Adrenal gland (tissue), 12 donors: ENCODE results near the gene ENTPD8. TPM values are rescaled to one million over a fixed set of nuclear protein-coding genes. Genes with fewer than 3 reads are reported as not detected.

Source experiments
- DNase-seq, 7 donors: peaks; one replicate each; pipeline ENCODE4 v3.0.0-alpha.2; 2019 to 2020
- H3K27ac ChIP-seq, 5 donors: fragments of 200-600 bp; sonication (generic) in 4 of 5; 1 replicate in 3 of 5; 2 replicates in 2 of 5; pipeline versions ENCODE4 v1.5.1 to v1.8.0; 2016 to 2020; ENCODE audit warnings: mild to moderate bottlenecking in 1 of 5
- H3K27me3 ChIP-seq: fragments of 200-600 bp; 2 replicates; pipeline ENCODE4 v1.8.0; 2021
- H3K36me3 ChIP-seq, 2 donors: fragments of 200-600 bp; replicated peaks in 1 of 2; 1 replicate in 1 of 2; 2 replicates in 1 of 2; pipeline versions ENCODE4 v1.5.1 to v1.8.0; 2018 to 2022
- H3K4me1 ChIP-seq, 2 donors: fragments of 200-600 bp; replicated peaks in 1 of 2; 1 replicate in 1 of 2; 2 replicates in 1 of 2; pipeline versions ENCODE4 v1.5.1 to v1.8.0; 2018 to 2021
- H3K4me3 ChIP-seq, 4 donors: fragments of 200-600 bp; sonication (generic) in 3 of 4; one replicate each; pipeline ENCODE4 v1.5.1; 2016 to 2018
- H3K9me3 ChIP-seq, 3 donors: fragments of 200-600 bp; sonication (generic) in 1 of 3; replicated peaks in 1 of 3; 1 replicate in 2 of 3; 2 replicates in 1 of 3; pipeline versions ENCODE4 v1.5.1 to v1.8.0; 2016 to 2021
- CTCF ChIP-seq, 6 experiments: fragments of 450-650 bp in 4 of 6; fragments of 200-600 bp in 2 of 6; sonication (generic) in 1 of 6; IDR thresholded peaks; 1 replicate in 5 of 6; 2 replicates in 1 of 6; pipeline versions ENCODE4 v1.5.1 to v1.8.0; 2016 to 2021; ENCODE audit warnings: antibody characterized with exemption in 6 of 6, mild to moderate bottlenecking in 2 of 6, moderate library complexity in 1 of 6
- POLR2A ChIP-seq, 2 donors: fragments of 450-650 bp; IDR thresholded peaks; one replicate each; pipeline ENCODE4 v1.6.1; 2017; ENCODE audit warnings: antibody characterized with exemption in 2 of 2, mild to moderate bottlenecking in 2 of 2, moderate library complexity in 1 of 2
- WGBS, 4 donors: extraction: QIAGEN DNeasy Blood & Tissue Kit in 2 of 4; methylation state at CpG; one replicate each; pipeline versions ENCODE4 v1.1.5 to v1.1.7; 2013 to 2017; 5-methylcytosine and 5-hydroxymethylcytosine counted together
- intact Hi-C, 2 donors: fragments of 100-400 bp; cut with DNase I; formaldehyde crosslinking; loops; one replicate each; pipeline versions ENCODE4 v1.14.1 to v1.15.0; 2022 to 2023
- polyA plus RNA-seq, 3 donors: library from polyadenylated mRNA; stranded (reverse); fragments of 200-250 nt in 2 of 3; fragments of 350-450 nt in 1 of 3; fragmentation: Illumina TruSeq in 1 of 3; extraction: RNeasy Lipid Tissue Mini Kit (QIAGEN cat#74804) in 1 of 3; gene quantifications; one replicate each; pipeline ENCODE4 v1.2.3, GENCODE V29; 2013 to 2014
- total RNA-seq, 9 donors: library from RNA; depleted of rRNA in 4 of 9; stranded (reverse); fragments of >200 nt in 4 of 9; fragments of 120-200 nt in 1 of 9; fragmentation: NEBNext Ultra II Directional in 1 of 9; extraction: Animal tissue kit (Norgen Biotek cat#: 25700) in 1 of 9; gene quantifications; one replicate each; pipeline versions ENCODE4 v1.1.0 to v1.2.4, GENCODE V29; 2013 to 2023
- donor health status: healthy with polysubstance abuse.
- donor health status: Bipolar disorder and iron deficiency.
- donor health status: DM: yes; HTN: yes; CAD: no.
- donor health status: DM: no; HTN: no; CAD: no.
- donor health status: DM: no; HTN: no; CAD: no.
- donor health status: DM: yes; HTN: yes; CAD: no.

Gene ENTPD8
- total and polyA plus RNA-seq, 12 donors = 0.14 to 0.20 (median 0.17) TPM; not detected in 6

- DNase-seq = peak in 1 of 7 donors; percentile 16
- intact Hi-C loops = no loop called here
Observed at GRCh38 chr9:137447722-137448601, 6.8 kb upstream of the ENTPD8 start.

GRCh38 chr9:137446851-137447471, 5.8 kb upstream of the ENTPD8 start:
- Histone ChIP-seq H3K36me3 (peaks cover 0 to 5% of the 10 kb centered on the region in 2 donors), H3K9me3 (no peaks in the 10 kb centered on the region), H3K27me3 (no peaks in the 10 kb centered on the region), H3K27ac (no peak overlapping the region), H3K4me1 (no peaks in the 10 kb centered on the region), H3K4me3 (no peak overlapping the region)
- 67 to 78% (median 74%) methylated on average over 13 to 21 of the region's 21 CpGs for WGBS, 4 donors
- DNase-seq = no peak
- TF ChIP-seq CTCF (IDR thresholded peaks at IDR 0.05) (no peak), POLR2A (IDR thresholded peaks at IDR 0.05) (no peak)
- intact Hi-C loops = no loop called here

More at GRCh38 chr9:137447722-137448601, 6.8 kb upstream of the ENTPD8 start:
- no peaks in the 10 kb centered on the region for H3K4me1 ChIP-seq
- no peak for TF ChIP-seq CTCF (IDR thresholded peaks at IDR 0.05)
- no peak for TF ChIP-seq POLR2A (IDR thresholded peaks at IDR 0.05)
- H3K4me3 ChIP-seq = no peak overlapping the region
- WGBS, 4 donors = 80 to 87% (median 83%) methylated on average over 6 to 27 of the region's 27 CpGs
- no peaks in the 10 kb centered on the region for H3K27me3 ChIP-seq
- peaks cover 0 to 8% of the 10 kb centered on the region in 2 donors for H3K36me3 ChIP-seq
- H3K9me3 ChIP-seq = no peaks in the 10 kb centered on the region
- H3K27ac ChIP-seq = no peak overlapping the region

GRCh38 chr9:137445930-137446431, 4.8 kb upstream of the ENTPD8 start:
- 42 to 57% (median 50%) methylated on average over 8 to 19 of the region's 19 CpGs for WGBS, 4 donors
- H3K27ac ChIP-seq = no peak overlapping the region
- peaks cover 3 to 5% of the 10 kb centered on the region in 2 donors for H3K4me1 ChIP-seq
- intact Hi-C loops = loop anchor here in 1 of 2 donors (2.0 kb wide), 1 partner anchor 23 kb away; the partner anchor contains the start of genes EXD3 and NOXA1
- no peak for DNase-seq
- H3K36me3 ChIP-seq = peaks cover 0 to 5% of the 10 kb centered on the region in 2 donors
- H3K9me3 ChIP-seq = no peaks in the 10 kb centered on the region
- no peak for TF ChIP-seq CTCF (IDR thresholded peaks at IDR 0.05)
- no peak for TF ChIP-seq POLR2A (IDR thresholded peaks at IDR 0.05)
- H3K4me3 ChIP-seq = no peak overlapping the region
- H3K27me3 ChIP-seq = no peaks in the 10 kb centered on the region

- TF ChIP-seq CTCF (IDR thresholded peaks at IDR 0.05) = peak; percentile 77 to 89 (median 82)
- TF ChIP-seq POLR2A (IDR thresholded peaks at IDR 0.05) = no peak
- 13 to 21% (median 17%) methylated on average over 10 to 14 of the region's 14 CpGs for WGBS, 4 donors
- intact Hi-C loops = loop anchor here in 1 of 2 donors (2.0 kb wide), 1 partner anchor 23 kb away; the partner anchor contains the start of genes EXD3 and NOXA1
- Histone ChIP-seq H3K27ac (no peak overlapping the region), H3K36me3 (peaks cover 0 to 5% of the 10 kb centered on the region in 2 donors), H3K27me3 (no peaks in the 10 kb centered on the region), H3K4me3 (no peak overlapping the region), H3K4me1 (peaks cover 3 to 5% of the 10 kb centered on the region in 2 donors), H3K9me3 (no peaks in the 10 kb centered on the region)
- peak; percentile 81 to 93 (median 85) for DNase-seq
Observed at GRCh38 chr9:137445275-137445807, 4.2 kb upstream of the ENTPD8 start.
